Upper lobe of left lung (tissue), 6 donors: ENCODE measurements around the gene ANKRD1. TPM values are rescaled to one million over a fixed set of nuclear protein-coding genes. Genes with fewer than 3 reads are reported as not detected.
A peak's percentile ranks its signal among the peaks of the same experiment; 100 is the strongest.

Source experiments
- ATAC-seq, 2 donors: fragments of 200-7000 bp; cut with Tn5 transposase; one replicate each; pipeline ENCODE4 v1.9.1; 2022; ENCODE audit warnings: mild to moderate bottlenecking in 2 of 2, moderate library complexity in 2 of 2; ENCODE audit not compliant: low FRiP score in 2 of 2
- DNase-seq, 2 donors: peaks; one replicate each; pipeline ENCODE4 v3.0.0-alpha.2; 2019 to 2020
- H3K27ac ChIP-seq, 4 donors: fragments of 200-600 bp; sonication (generic); one replicate each; pipeline ENCODE4 v1.5.1; 2016 to 2019
- H3K27me3 ChIP-seq, 4 donors: fragments of 200-600 bp; sonication (generic); one replicate each; pipeline ENCODE4 v1.5.1; 2017 to 2019
- H3K36me3 ChIP-seq, 4 donors: fragments of 200-600 bp; sonication (generic); one replicate each; pipeline ENCODE4 v1.5.1; 2016 to 2019
- H3K4me1 ChIP-seq, 4 donors: fragments of 200-600 bp; sonication (generic); one replicate each; pipeline ENCODE4 v1.5.1; 2018 to 2019
- H3K4me3 ChIP-seq, 4 donors: fragments of 200-600 bp; sonication (generic); one replicate each; pipeline ENCODE4 v1.5.1; 2017 to 2019; ENCODE audit warnings: mild to moderate bottlenecking in 2 of 4, moderate library complexity in 1 of 4
- H3K9me3 ChIP-seq, 4 donors: fragments of 200-600 bp; sonication (generic); one replicate each; pipeline ENCODE4 v1.5.1; 2018 to 2019
- EP300 ChIP-seq, 4 donors: sonication (generic); formaldehyde crosslinking; IDR thresholded peaks; one replicate each; pipeline ENCODE4 v1.5.1; 2017; ENCODE audit warnings: antibody characterized with exemption in 4 of 4, control low read depth in 2 of 4
- POLR2A ChIP-seq, 4 donors: fragments of 450-650 bp; IDR thresholded peaks; one replicate each; pipeline ENCODE4 v1.5.1; 2016 to 2017; ENCODE audit warnings: antibody characterized with exemption in 4 of 4, mild to moderate bottlenecking in 2 of 4
- POLR2AphosphoS5 ChIP-seq, 2 donors: sonication (generic); formaldehyde crosslinking; IDR thresholded peaks; one replicate each; pipeline ENCODE4 v1.5.1; 2017; ENCODE audit warnings: antibody characterized with exemption in 2 of 2
- WGBS, 2 donors: methylation state at CpG; one replicate each; pipeline ENCODE4 v1.1.5; 2017 to 2018; 5-methylcytosine and 5-hydroxymethylcytosine counted together
- total RNA-seq, 6 donors: library from RNA; depleted of rRNA in 4 of 6; stranded (reverse); fragments of >200 nt in 4 of 6; gene quantifications; one replicate each; pipeline versions ENCODE4 v1.1.0 to v1.2.1, GENCODE V29; 2016 to 2021
- TF ChIP-seq, protein P1 (sequence below), 6 experiments: fragments of 450-650 bp in 4 of 6; fragments of 200-600 bp in 2 of 6; sonication (generic) in 2 of 6; IDR thresholded peaks; one replicate each; pipeline ENCODE4 v1.5.1; 2016 to 2019; ENCODE audit warnings: antibody characterized with exemption in 6 of 6
- donor health status: DM: no; HTN: no; CAD: no; lungs with moderate emphysema.
- donor health status: DM: no; HTN: yes; CAD: no; lungs with severe emphysema.

ANKRD1 gene
- total RNA-seq, 6 donors from 2014 or later = 28.0 to 223 (median 46.6) TPM; not detected in 1

DNA sequence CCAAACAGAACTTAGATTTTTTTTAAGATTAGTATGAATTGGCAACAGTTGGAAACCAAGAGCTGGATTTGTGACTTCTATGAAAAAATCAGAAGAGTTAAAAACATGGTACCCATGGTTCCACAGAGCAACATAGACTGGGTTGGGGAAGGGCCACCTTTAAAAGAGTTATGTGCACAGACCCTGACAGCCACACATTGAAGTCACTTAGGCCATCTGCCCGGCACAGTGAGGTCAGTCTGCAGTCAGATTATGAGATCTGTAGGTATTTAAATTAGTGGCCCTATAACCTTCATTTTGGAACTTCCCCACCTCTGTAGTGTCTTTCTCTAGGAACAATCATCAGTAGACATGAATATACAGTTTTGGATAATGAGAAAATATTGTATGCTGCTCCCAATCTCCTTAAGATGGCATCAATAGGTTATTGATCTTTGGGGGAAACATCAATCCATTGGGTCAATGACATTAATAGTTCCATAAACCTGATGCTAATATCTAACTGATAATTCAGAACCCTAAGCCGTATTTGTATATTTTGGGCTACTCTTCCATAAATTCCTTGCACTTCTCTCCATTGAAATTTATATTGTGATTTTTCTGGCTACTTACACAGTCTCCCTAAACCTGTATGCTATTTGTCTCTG lies 7.0 kb downstream of the ANKRD1 start:
- no peak overlapping the region for H3K4me3 ChIP-seq
- no peak for TF ChIP-seq POLR2A (IDR thresholded peaks at IDR 0.05)
- TF ChIP-seq EP300 (IDR thresholded peaks at IDR 0.05) = no peak
- TF ChIP-seq, protein P1, sequence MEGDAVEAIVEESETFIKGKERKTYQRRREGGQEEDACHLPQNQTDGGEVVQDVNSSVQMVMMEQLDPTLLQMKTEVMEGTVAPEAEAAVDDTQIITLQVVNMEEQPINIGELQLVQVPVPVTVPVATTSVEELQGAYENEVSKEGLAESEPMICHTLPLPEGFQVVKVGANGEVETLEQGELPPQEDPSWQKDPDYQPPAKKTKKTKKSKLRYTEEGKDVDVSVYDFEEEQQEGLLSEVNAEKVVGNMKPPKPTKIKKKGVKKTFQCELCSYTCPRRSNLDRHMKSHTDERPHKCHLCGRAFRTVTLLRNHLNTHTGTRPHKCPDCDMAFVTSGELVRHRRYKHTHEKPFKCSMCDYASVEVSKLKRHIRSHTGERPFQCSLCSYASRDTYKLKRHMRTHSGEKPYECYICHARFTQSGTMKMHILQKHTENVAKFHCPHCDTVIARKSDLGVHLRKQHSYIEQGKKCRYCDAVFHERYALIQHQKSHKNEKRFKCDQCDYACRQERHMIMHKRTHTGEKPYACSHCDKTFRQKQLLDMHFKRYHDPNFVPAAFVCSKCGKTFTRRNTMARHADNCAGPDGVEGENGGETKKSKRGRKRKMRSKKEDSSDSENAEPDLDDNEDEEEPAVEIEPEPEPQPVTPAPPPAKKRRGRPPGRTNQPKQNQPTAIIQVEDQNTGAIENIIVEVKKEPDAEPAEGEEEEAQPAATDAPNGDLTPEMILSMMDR (IDR thresholded peaks at IDR 0.05) = no peak
- no peak for TF ChIP-seq POLR2AphosphoS5 (IDR thresholded peaks at IDR 0.05)
- H3K9me3 ChIP-seq = no peaks in the 10 kb centered on the region
- H3K27ac ChIP-seq = no peak overlapping the region
- H3K4me1 ChIP-seq = peaks cover 0 to 8% (median 6%) of the 10 kb centered on the region in 4 donors
- DNase-seq (no peak), ATAC-seq (no peak)
- WGBS, 2 donors = 91 to 92% methylated on average over 2 of the region's 2 CpGs
- H3K27me3 ChIP-seq = no peaks in the 10 kb centered on the region
- H3K36me3 ChIP-seq = no peaks in the 10 kb centered on the region

DNA sequence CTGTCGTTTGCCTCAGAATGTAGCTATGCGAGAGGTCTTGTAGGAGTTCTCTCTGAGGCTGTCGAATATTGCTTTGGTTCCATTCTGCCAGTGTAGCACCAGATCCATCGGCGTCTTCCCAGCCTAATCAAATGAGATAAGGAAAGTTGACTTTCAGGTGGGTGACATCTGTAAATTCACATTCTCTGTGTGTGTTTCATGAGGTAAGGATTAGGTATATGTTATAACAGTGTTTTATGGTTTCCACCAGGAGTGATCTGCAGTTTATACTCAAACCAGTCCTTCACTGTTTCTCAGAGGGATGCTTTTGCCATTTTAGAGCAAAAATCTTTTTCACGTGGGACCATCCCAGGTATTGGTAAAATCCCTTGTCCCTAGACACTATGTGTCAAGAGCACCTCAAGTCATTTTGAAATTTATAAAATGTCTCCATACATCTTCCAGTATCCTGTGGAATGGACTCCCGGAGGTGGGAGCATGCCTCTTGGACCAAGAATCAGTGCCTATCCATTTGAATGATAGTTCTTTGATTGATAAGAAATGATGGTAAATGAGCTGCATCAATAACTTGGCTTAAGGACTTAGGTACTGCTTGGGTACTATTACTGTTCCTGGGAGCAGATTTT lies 7.9 kb downstream of the ANKRD1 start:
- 95 to 96% methylated on average over 7 of the region's 7 CpGs for WGBS, 2 donors
- no peak for DNase-seq
- H3K9me3 ChIP-seq = no peaks in the 10 kb centered on the region
- H3K27ac ChIP-seq = no peak overlapping the region
- H3K4me3 ChIP-seq = no peak overlapping the region
- H3K27me3 ChIP-seq = no peaks in the 10 kb centered on the region
- H3K36me3 ChIP-seq = no peaks in the 10 kb centered on the region
- peaks cover 0 to 8% (median 6%) of the 10 kb centered on the region in 4 donors for H3K4me1 ChIP-seq
- ATAC-seq = no peak
- no peak for TF ChIP-seq EP300 (IDR thresholded peaks at IDR 0.05)
- TF ChIP-seq, protein P1 (IDR thresholded peaks at IDR 0.05) = no peak
- TF ChIP-seq POLR2AphosphoS5 (IDR thresholded peaks at IDR 0.05) = no peak
- TF ChIP-seq POLR2A (IDR thresholded peaks at IDR 0.05) = no peak

DNA sequence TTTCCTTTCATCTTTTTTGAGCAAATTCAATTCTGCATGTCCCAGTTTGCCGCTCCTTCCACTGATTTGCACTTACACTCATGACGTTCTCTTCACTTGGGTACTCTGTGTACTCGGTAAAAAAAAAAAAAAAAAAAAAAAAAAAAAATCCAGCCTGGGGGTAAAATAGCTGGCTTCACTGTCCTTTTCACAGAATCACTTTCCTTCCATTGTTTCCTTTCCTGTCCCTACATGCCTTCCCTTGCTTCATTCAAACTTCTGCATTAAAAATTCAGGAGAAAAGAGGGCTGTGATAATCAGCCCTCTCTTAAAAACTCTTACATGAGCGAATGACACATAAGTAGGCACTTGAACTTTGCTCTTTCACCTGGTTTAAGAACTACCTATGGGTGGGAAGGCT lies 8.7 kb downstream of the ANKRD1 start:
- no peak overlapping the region for H3K27ac ChIP-seq
- no peak for ATAC-seq
- DNase-seq = no peak
- peaks cover 0 to 8% (median 6%) of the 10 kb centered on the region in 4 donors for H3K4me1 ChIP-seq
- no peak overlapping the region for H3K4me3 ChIP-seq
- TF ChIP-seq, protein P1 (IDR thresholded peaks at IDR 0.05) = no peak
- TF ChIP-seq POLR2AphosphoS5 (IDR thresholded peaks at IDR 0.05) (no peak), EP300 (IDR thresholded peaks at IDR 0.05) (no peak), POLR2A (IDR thresholded peaks at IDR 0.05) (no peak)
- H3K9me3 ChIP-seq = no peaks in the 10 kb centered on the region
- no peaks in the 10 kb centered on the region for H3K27me3 ChIP-seq
- H3K36me3 ChIP-seq = no peaks in the 10 kb centered on the region
- 51 to 56% methylated on average over 4 of the region's 4 CpGs for WGBS, 2 donors

DNA sequence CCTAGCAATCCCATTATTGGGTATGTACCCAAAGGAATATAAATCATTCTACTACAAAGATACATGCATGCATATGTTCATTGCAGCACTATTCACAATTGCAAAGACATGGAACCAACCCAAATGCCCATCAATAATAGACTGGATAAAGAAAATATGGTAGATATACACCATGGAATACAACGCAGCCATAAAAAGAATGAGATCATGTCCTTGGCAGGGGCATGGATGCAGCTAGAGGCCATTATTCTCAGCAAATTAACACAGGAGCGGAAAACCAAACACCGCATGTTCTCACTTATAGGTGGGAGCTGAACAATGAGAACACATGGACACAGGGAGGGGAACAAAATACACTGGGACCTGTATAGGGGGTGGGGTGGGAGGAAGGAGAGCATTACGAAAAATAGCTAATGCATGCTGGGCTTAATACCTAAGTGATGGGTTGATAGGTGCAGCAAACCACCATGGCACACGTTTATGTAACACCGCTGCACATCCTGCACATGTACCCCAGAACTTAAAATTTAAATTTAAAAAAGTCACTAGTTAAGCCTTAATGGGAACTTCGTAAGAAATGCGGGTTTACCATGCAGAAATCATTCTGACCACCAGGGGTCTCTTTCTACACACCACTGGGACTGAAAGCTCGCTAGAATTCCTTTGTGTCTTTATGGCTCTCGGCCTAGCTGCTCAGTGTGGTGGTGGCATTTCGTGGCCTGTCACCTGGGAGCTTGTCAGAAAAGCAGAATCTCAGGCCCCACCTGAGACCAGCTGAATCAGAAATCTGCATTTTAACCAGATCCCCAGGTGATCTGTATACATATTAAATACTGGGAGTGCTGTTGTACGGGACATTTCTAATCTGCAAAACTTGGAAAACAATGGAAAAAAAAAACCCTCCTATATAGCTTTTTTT lies 9.5 kb downstream of the ANKRD1 start:
- no peaks in the 10 kb centered on the region for H3K27me3 ChIP-seq
- WGBS, 2 donors = 34 to 35% methylated on average over 12 of the region's 12 CpGs
- peaks cover 0 to 8% (median 6%) of the 10 kb centered on the region in 4 donors for H3K4me1 ChIP-seq
- no peak overlapping the region for H3K27ac ChIP-seq
- peak; percentile 84 to 87 for ATAC-seq
- H3K36me3 ChIP-seq = no peaks in the 10 kb centered on the region
- no peaks in the 10 kb centered on the region for H3K9me3 ChIP-seq
- H3K4me3 ChIP-seq = no peak overlapping the region
- DNase-seq = peak in 1 of 2 donors; percentile 35
- TF ChIP-seq POLR2A (IDR thresholded peaks at IDR 0.05) (no peak), EP300 (IDR thresholded peaks at IDR 0.05) (no peak), POLR2AphosphoS5 (IDR thresholded peaks at IDR 0.05) (no peak)
- TF ChIP-seq, protein P1 (IDR thresholded peaks at IDR 0.05) = peak; percentile 57 to 82 (median 75)
